OCI-M1 (cell line): ENCODE data around the gene DENND1A.
"Not testable (repeated sequence)": the region's sequence is repeated elsewhere in the genome, so short reads cannot be mapped to it uniquely, and the experiment has no call there.

Source experiments
- DNase-seq: peaks from one replicate; lab custom pipeline; 2025; lab: John Stamatoyannopoulos, UW

The DENND1A gene

DNA sequence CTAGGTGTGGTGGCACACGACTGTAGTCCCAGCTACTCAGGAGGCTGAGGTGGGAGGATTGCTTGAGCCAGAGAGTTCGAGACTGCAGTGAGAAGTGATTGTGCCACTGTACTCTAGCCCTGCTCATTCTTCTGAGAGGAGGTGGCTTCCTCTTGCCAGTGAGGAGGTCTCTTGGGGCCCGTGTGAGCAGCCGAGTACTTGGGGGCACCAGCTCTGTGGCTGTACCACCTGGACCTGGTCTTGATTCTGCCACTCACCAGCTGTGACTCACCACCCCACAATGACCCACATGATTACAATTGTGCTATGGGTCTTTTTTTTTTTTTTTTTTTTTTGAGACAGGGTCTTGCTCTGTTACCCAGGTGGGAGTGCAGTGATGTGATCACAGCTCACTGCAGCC is 592.0 kb downstream of the DENND1A start:
- no peak for DNase-seq

DNA sequence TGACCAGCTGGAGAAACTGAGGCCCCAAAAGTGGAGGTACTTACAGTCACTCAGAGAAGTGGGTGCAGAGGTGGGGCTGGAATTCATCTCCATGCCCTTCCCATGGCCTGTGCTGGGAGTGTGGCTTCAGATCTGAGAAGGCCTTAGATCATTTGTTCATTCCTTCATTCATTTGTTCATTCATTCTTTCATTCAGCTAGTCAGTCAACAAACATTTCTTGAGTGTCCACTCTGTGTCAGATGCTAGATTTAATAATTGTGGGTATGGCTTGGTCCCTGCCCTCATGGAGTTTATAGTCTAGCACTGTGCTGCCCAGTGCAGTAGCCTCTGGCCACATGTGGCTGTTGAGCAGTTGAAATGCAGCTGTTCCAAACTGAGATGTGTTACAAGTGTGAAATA is 593.0 kb downstream of the DENND1A start:
- DNase-seq, result no peak

DNA sequence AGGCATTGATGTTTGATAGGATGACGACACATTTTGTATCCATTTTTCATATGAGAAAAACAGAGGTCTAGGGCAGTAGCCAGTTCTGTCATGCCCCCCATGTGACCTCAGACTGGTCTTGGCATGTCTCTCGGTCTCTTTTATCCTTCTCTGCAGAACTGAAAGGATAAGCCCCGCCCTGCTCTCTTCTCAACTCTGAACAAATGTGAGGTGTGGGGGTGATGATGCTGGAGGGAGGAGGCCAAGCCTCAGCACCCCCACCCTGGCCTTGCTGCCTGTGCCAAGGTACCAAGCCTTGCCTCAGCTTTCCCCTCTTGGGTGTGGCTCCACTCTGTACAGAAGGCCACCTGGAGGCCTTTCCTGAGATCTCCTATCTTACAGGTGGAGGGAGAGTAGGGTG is 593.5 kb downstream of the DENND1A start:
- DNase-seq, result no peak

DNA sequence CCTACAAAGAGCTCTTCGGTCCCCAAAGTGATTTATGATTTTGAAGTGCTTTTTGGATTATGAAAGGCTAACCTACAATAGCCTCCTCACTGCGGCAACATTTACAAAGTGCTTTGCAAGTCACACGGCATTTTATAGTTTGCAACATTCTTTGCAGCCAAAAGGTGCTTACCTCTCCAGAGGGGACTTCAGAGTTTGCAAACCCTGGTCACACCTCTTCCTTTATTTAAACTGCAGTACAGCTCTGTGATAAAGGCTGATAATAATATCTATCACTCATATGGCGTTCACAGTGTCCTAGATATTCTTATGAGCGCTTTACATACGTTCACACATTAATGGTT is 594.0 kb downstream of the DENND1A start:
- DNase-seq, result no peak

DNA sequence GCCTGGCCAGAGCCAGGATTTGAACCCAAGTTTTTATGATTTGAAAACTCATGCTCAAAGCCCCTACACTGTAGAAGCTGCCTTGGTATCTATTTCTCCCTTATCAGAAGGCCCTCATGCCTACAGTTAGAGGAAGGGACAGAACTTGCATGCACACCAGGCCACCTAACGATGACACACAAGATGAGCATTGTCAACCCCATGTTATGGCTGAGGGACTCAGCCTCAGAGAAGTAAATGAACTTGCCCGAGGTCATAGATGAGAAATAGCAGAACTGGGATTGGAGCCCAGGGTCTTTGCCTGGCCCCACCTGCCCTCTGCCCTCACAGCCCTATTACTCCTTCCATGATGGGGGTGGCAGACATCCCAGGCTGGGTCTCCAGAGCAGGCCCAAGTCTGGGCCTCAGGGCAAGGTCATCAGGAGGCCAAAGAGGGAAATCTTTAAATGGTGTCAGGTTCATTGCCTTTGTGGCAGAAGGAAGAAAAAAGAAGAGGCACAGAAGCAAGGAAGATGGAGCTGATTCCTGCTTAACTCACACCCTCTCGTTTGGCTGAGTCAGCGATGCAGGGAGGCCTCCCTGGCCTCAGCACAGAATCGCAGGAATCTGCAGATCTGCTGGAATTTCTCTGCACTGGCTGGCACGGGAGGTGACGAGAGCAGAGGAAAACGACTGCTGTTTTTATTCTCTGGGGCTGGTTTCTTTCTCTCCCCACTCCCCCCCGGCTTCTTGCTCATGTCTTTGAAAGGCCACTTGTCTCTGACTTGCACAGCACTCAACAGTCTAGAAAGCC is 594.5 kb downstream of the DENND1A start:
- peak; percentile 23 for DNase-seq

DNA sequence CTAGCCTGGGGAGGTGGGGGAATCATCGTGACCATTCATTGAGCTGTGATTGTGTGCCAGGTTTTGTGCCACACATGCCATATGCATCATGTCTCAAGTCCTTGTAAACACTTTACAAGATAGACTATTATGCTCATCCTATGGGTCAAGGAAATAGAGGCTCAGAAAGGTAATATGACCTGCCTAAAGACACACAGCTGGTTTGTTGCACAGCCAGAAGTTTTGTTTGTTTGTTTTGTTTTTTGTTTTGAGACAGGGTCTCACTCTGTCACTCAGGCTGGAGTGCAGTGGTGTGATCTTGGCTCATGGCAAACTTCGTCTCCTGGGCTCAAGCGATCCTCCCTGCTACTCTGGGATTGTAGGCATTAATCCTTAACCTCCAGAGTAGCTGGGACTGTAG is 595.3 kb downstream of the DENND1A start:
- no peak for DNase-seq

DNA sequence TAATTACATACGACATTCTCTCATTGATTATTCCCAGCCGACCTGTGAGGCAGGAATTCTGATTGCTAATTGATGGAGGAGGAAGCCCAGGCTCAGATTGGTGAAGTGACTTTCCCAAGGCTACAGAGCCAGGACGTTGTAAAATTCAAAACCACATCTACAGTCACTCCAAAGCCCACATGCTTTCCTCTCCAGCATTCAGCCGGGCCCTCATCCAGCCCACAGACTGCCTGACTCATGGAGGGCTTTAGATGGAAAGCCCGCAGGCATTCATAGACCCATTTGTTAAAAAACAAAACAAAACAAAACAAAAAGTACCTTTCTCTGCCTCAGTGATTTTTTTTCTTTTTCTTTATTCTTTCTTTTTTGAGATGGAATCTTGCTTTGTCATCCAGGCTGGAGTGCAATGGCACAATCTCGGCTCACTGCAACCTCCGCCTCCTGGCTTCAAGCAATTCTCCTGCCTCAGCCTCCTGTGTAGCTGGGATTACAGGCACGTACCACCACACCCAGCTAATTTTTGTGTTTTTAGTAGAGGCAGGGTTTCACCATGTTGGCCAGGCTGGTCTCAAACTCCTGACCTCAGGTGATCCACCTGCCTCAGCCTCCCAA is 596.8 kb downstream of the DENND1A start:
- DNase-seq, result not testable (repeated sequence)

DNA sequence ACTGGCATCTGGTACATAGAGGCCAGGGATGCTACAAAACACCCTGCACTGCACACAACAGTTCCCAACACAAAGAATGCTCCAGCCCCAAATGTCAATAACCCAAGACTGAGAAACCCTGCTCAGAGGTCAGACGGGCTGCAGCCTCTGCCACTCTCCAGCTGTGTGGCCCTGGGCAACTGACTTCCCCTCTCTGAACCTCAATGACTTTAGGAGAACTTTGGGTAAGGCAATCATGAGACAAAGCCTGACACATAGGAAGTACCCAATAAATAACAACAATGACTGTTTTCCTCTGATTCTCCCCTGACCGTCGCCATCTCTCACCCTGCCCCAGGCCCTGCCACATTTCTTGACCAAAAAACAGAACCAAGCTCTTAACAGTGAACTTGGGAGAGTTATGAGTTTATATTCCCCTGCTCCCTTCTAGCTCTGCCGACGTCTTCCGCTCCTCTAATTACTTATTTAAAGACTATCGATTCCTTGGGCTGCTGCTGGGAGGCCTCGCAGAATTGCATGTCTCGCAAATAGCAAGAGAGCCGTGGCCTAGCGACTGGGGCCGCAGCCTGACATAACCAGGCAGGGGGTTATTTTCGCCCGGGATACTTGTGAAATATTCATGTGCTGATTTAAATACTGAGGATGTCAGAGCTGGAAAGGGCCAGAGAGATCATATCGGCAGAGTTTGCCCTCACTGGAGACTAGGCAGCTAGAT is 598.4 kb downstream of the DENND1A start:
- DNase-seq, result no peak
